ENCODE data around the gene ABCF1.

The ABCF1 gene

DNA sequence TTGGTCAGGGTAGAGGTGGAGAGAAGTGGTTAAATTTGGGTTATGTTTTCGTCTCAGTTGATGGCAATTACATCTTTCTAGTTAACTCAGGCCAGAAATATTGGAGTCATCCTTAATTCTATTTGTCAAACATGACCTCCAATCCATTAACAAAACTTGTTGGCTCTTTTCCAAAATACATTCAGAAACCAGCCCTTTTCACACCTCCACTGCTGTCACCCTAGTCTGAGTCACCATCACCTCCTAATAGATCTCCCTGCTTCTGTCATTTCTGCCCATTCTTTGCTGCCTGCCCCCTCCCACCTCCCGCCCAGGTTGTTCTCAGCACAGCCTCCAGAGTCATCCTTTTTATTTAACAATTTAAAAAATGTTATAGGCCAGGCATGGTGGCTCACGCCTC lies 3.0 kb upstream of the ABCF1 start:
- TF ChIP-seq, protein P1, sequence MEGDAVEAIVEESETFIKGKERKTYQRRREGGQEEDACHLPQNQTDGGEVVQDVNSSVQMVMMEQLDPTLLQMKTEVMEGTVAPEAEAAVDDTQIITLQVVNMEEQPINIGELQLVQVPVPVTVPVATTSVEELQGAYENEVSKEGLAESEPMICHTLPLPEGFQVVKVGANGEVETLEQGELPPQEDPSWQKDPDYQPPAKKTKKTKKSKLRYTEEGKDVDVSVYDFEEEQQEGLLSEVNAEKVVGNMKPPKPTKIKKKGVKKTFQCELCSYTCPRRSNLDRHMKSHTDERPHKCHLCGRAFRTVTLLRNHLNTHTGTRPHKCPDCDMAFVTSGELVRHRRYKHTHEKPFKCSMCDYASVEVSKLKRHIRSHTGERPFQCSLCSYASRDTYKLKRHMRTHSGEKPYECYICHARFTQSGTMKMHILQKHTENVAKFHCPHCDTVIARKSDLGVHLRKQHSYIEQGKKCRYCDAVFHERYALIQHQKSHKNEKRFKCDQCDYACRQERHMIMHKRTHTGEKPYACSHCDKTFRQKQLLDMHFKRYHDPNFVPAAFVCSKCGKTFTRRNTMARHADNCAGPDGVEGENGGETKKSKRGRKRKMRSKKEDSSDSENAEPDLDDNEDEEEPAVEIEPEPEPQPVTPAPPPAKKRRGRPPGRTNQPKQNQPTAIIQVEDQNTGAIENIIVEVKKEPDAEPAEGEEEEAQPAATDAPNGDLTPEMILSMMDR (IDR thresholded peaks at IDR 0.05; ENCODE audit: control extremely low read depth, extremely low read depth, low read depth, missing control alignments), result no peak
- no peak for DNase-seq (ENCODE audit: extremely low spot score)
- ChIA-PET CTCF (interaction anchor here (3.9 kb wide), 1 partner anchor 24 kb away, joined by 31 read pairs; no protein-coding TSS in a partner anchor), POLR2A (no interaction called here)

DNA sequence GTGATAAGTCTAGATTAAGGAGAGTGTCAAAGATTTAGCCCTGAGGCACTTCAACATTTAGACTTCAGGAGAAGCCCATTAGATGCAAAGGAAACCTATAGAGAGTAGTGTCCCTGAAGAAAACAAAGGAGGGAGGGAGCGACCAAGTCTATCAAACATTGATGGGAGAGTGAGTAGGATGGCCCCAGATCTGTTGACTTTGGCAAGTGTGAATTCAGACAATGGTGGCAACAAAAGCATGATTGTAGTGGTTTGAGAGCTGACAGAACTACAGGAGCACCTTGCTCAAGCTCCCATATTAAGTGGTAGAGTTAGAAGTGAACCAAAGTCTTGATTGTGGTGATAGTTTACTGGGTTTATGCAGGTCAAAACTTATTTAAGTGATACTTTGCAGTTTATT lies 979 bp upstream of the ABCF1 start:
- CTCF ChIA-PET, result interaction anchor here (1.0 to 2.3 kb wide), 8 partner anchors 15 to 88 kb away, joined by 4 to 13 read pairs (median 6); partner anchors contain the start of gene GNL1
- DNase-seq (ENCODE audit: extremely low spot score), result no peak
- POLR2A ChIA-PET, result interaction anchor here (1.2 to 1.8 kb wide), 4 partner anchors 13 to 77 kb away, joined by 3 to 19 read pairs (median 8); partner anchors contain the start of gene PRR3
- TF ChIP-seq, protein P1 (IDR thresholded peaks at IDR 0.05; ENCODE audit: control extremely low read depth, extremely low read depth, low read depth, missing control alignments), result no peak

- DNase-seq (ENCODE audit: extremely low spot score), result no peak
- ChIA-PET POLR2A (interaction anchor here (0.7 to 1.8 kb wide), 5 partner anchors 14 to 78 kb away, joined by 3 to 19 read pairs (median 7); partner anchors contain the start of gene PRR3), CTCF (interaction anchor here (1.0 to 2.3 kb wide), 9 partner anchors 15 to 89 kb away, joined by 4 to 13 read pairs (median 6); partner anchors contain the start of gene GNL1)
- TF ChIP-seq, protein P1 (IDR thresholded peaks at IDR 0.05; ENCODE audit: control extremely low read depth, extremely low read depth, low read depth, missing control alignments), result no peak
Measured at GRCh38 chr6:30570740-30571074, 535 bp upstream of the ABCF1 start.

DNA sequence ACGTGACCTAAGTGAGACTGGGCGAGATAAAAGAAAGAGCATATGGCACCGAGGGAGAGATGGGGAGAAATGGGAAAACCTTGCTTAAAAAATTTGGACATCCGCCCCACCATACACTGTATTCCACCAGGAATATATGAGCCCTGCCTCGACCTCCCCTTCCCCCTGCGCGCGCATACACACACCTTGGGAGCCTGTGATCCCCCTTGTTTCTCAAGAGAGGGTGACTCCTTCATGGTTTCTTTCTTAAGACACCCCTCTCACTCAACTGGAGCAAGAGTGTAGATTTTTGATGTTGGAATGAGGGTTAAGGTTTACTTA lies 480 bp downstream of the ABCF1 start:
- CTCF ChIA-PET, result interaction anchor here (1.0 to 2.3 kb wide), 5 partner anchors 18 to 88 kb away, joined by 4 to 12 read pairs (median 6); no protein-coding TSS in a partner anchor

GRCh38 chr6:30572148-30572547 lies 906 bp downstream of the ABCF1 start:
- TF ChIP-seq, protein P1 (IDR thresholded peaks at IDR 0.05; ENCODE audit: control extremely low read depth, extremely low read depth, low read depth, missing control alignments), result no peak
- POLR2A ChIA-PET, result no interaction called here
- CTCF ChIA-PET, result interaction anchor here (1.0 kb wide), 1 partner anchor 25 kb away, joined by 4 read pairs; no protein-coding TSS in a partner anchor
- no peak for DNase-seq (ENCODE audit: extremely low spot score)

More for the DNA sequence above, 480 bp downstream of the ABCF1 start:
- TF ChIP-seq, protein P1 (IDR thresholded peaks at IDR 0.05; ENCODE audit: control extremely low read depth, extremely low read depth, low read depth, missing control alignments), result no peak
- POLR2A ChIA-PET, result interaction anchor here (0.7 to 1.8 kb wide), 5 partner anchors 15 to 79 kb away, joined by 3 to 19 read pairs (median 7); partner anchors contain the start of gene PRR3
- DNase-seq (ENCODE audit: extremely low spot score), result no peak

DNA sequence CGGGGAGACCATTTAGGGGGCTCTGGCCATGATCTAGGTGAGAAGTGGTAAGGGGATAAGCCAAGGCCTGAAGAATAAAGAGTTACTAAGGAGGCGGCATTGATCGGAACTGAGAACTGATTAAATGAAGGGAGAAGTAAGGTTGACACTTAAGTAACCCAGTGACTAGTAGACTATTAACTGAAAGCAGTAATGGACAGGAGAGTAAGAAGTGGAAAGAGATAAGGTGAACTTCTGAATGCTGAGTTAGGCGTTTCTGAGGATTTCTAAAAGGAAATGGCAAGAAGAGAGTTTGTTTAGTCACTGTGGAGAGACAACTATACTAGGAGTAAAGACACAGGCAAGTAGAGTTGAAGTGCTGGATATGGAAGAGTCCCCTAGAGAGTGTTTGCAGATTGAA lies 1.9 kb downstream of the ABCF1 start:
- POLR2A ChIA-PET, result no interaction called here
- DNase-seq (ENCODE audit: extremely low spot score), result no peak
- TF ChIP-seq, protein P1 (IDR thresholded peaks at IDR 0.05; ENCODE audit: control extremely low read depth, extremely low read depth, low read depth, missing control alignments), result no peak
- CTCF ChIA-PET, result interaction anchor here (0.9 to 1.6 kb wide), 3 partner anchors 24 to 91 kb away, joined by 3 to 4 read pairs (median 4); no protein-coding TSS in a partner anchor

Data from GM10248 (cell line).